Transverse colon (tissue), 4 donors: ENCODE data around the gene DENND1A. TPM values are rescaled to one million over a fixed set of nuclear protein-coding genes. Genes with fewer than 3 reads are reported as not detected.

Experiments
- DNase-seq: peaks from one replicate; pipeline ENCODE4 v3.0.0-alpha.2; 2019
- H3K27ac ChIP-seq, 4 donors: fragments of 200-600 bp; sonication (generic); 2 replicates each; pipeline ENCODE4 v1.5.1; 2016 to 2018; ENCODE audit warnings: inconsistent platforms in 4 of 4
- H3K27me3 ChIP-seq: fragments of 200-600 bp; sonication (generic); 2 replicates; pipeline ENCODE4 v1.5.1; 2017; ENCODE audit warnings: inconsistent platforms
- H3K36me3 ChIP-seq, 4 donors: fragments of 200-600 bp; sonication (generic); 2 replicates each; pipeline ENCODE4 v1.5.1; 2017 to 2019; ENCODE audit warnings: inconsistent platforms in 4 of 4
- H3K4me1 ChIP-seq, 4 donors: fragments of 200-600 bp; sonication (generic); 2 replicates each; pipeline ENCODE4 v1.5.1; 2017 to 2020; ENCODE audit warnings: inconsistent platforms in 4 of 4
- H3K4me3 ChIP-seq, 4 donors: fragments of 200-600 bp; sonication (generic); 1 replicate in 1 of 4; 2 replicates in 3 of 4; pipeline versions ENCODE4 v1.5.1 to v1.6.1; 2017 to 2019; ENCODE audit warnings: inconsistent platforms in 4 of 4
- H3K9me3 ChIP-seq, 2 donors: fragments of 200-600 bp; sonication (generic); 2 replicates each; pipeline ENCODE4 v1.5.1; 2017 to 2019; ENCODE audit warnings: inconsistent platforms in 2 of 2
- EP300 ChIP-seq: sonication (generic); formaldehyde crosslinking; IDR thresholded peaks from one replicate; pipeline ENCODE4 v1.6.1; 2017; ENCODE audit warnings: antibody characterized with exemption, low read depth
- POLR2A ChIP-seq: fragments of 450-650 bp; IDR thresholded peaks from one replicate; pipeline ENCODE4 v1.6.1; 2016; ENCODE audit warnings: antibody characterized with exemption, mild to moderate bottlenecking, moderate library complexity
- POLR2AphosphoS5 ChIP-seq, 3 donors: sonication (generic); formaldehyde crosslinking; IDR thresholded peaks; one replicate each; pipeline ENCODE4 v1.6.1; 2016; ENCODE audit warnings: antibody characterized with exemption in 3 of 3
- WGBS, 2 donors: methylation state at CpG; one replicate each; pipeline ENCODE4 v1.1.5; 2018; ENCODE audit warnings: low coverage in 1 of 2; 5-methylcytosine and 5-hydroxymethylcytosine counted together
- in situ Hi-C, 4 donors: fragments of 200-750 bp; cut with MboI; loops; one replicate each; pipeline versions ENCODE4 v1.15.0 to v1.15.1; 2017; ENCODE audit warnings: low sequenced_read_pairs in 3 of 4, low pct_ligation_motif_present in 1 of 4, low pct_unique_long_range_greater_than_20kb in 1 of 4
- intact Hi-C: fragments of 100-400 bp; cut with DNase I; formaldehyde crosslinking; loops from one replicate; pipeline ENCODE4 v1.15.1; 2023; ENCODE audit warnings: low total_unique reads
- total RNA-seq, 4 donors: library from RNA; depleted of rRNA; stranded (reverse); fragments of >200 nt; gene quantifications; one replicate each; pipeline ENCODE4 v1.1.0, GENCODE V29; 2016
- TF ChIP-seq, protein P1 (sequence below), 5 experiments: fragments of 200-600 bp in 3 of 5; fragments of 450-650 bp in 2 of 5; sonication (generic) in 3 of 5; IDR thresholded peaks; 1 replicate in 2 of 5; 2 replicates in 3 of 5; pipeline ENCODE4 v1.5.1; 2016 to 2017; ENCODE audit warnings: antibody characterized with exemption in 5 of 5, inconsistent platforms in 3 of 5, mild to moderate bottlenecking in 2 of 5, moderate library complexity in 1 of 5

DENND1A gene
- total RNA-seq, 4 donors from 2014 or later: 12.5 to 78.6 (median 40.0) TPM

DNA sequence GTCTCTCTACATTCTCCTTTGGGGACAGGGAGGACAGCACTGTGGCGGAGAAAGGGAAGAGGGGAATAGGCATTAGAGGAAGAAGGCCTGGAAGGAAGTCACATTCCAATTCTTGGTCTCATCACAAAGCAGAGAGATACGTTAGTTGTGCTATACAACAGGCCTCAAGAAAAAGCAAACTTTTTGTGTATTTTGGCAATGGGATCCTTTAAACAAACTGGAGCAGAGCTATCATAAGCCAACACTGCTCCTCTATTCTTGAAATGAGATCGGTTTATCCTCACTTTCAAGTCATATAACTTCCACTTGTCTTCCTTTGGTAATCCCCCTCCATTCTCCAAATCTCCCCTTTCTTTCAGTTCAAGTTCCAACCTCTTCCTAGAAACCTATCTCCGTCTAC lies 6.5 kb downstream of the DENND1A start:
- H3K27ac ChIP-seq: peak overlapping the region; percentile 56 to 76 (median 65)
- intact Hi-C loops: no loop called here
- peaks cover 16 to 52% (median 29%) of the 10 kb centered on the region in 4 donors for H3K4me1 ChIP-seq
- DNase-seq: no peak
- WGBS, 2 donors: 75 to 82% methylated on average over 4 of the region's 4 CpGs
- H3K9me3 ChIP-seq: no peaks in the 10 kb centered on the region
- in situ Hi-C loops: no loop called here
- no peaks in the 10 kb centered on the region for H3K36me3 ChIP-seq
- TF ChIP-seq POLR2A: no peak
- no peak for TF ChIP-seq EP300
- TF ChIP-seq, protein P1, sequence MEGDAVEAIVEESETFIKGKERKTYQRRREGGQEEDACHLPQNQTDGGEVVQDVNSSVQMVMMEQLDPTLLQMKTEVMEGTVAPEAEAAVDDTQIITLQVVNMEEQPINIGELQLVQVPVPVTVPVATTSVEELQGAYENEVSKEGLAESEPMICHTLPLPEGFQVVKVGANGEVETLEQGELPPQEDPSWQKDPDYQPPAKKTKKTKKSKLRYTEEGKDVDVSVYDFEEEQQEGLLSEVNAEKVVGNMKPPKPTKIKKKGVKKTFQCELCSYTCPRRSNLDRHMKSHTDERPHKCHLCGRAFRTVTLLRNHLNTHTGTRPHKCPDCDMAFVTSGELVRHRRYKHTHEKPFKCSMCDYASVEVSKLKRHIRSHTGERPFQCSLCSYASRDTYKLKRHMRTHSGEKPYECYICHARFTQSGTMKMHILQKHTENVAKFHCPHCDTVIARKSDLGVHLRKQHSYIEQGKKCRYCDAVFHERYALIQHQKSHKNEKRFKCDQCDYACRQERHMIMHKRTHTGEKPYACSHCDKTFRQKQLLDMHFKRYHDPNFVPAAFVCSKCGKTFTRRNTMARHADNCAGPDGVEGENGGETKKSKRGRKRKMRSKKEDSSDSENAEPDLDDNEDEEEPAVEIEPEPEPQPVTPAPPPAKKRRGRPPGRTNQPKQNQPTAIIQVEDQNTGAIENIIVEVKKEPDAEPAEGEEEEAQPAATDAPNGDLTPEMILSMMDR (IDR thresholded peaks at IDR 0.05): no peak
- no peak for TF ChIP-seq POLR2AphosphoS5 (IDR thresholded peaks at IDR 0.05)
- no peaks in the 10 kb centered on the region for H3K27me3 ChIP-seq
- H3K4me3 ChIP-seq: no peak overlapping the region

DNA sequence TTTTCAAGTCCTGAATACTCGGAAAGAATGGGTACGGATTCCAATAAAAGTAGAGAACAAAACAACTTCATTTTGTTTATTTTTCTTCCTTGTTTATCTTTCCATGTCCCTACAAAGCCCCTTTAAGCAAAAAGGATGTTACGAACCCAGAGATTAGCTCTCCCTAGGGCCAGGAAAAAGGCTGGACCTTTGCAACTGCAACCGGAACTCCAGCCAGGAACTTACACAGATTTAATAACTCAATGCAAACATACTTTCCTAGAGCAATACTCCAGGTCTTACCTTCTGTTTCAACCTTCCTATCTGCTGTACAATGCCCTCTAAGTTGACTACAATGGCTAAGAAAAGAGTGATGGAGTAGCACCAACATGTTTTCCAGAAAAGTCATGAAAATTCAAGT lies 7.0 kb downstream of the DENND1A start:
- H3K27ac ChIP-seq: peak overlapping the region; percentile 56 to 76 (median 65)
- TF ChIP-seq POLR2AphosphoS5 (IDR thresholded peaks at IDR 0.05): no peak
- TF ChIP-seq POLR2A: no peak
- TF ChIP-seq, protein P1 (IDR thresholded peaks at IDR 0.05): no peak
- no peak for TF ChIP-seq EP300
- 42 to 51% methylated on average over 4 of the region's 4 CpGs for WGBS, 2 donors

DNA sequence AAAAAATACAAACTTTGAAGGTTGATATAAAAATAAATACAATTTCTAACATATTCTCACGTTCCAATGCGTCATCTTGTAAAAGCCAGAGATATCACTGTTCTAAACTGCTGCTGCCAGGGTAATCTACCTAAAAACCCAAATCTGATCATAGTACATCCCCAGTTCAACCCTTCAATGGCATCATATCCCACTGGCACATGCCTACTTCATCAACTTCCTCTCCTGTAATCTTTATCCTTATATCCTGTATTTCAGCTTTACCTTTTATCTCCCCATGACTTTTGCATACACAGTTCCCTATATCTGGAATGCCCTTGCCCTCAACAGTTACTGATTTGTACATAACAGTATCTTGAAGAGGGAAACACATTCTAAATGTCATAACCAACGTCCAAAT lies 7.5 kb downstream of the DENND1A start:
- Histone ChIP-seq H3K4me1 (peaks cover 7 to 43% (median 22%) of the 10 kb centered on the region in 4 donors), H3K36me3 (no peaks in the 10 kb centered on the region), H3K4me3 (no peak overlapping the region), H3K9me3 (no peaks in the 10 kb centered on the region), H3K27me3 (no peaks in the 10 kb centered on the region), H3K27ac (peak overlapping the region; percentile 56 to 76 (median 65))
- no peak for DNase-seq
- no peak for TF ChIP-seq EP300
- TF ChIP-seq POLR2A: no peak
- TF ChIP-seq, protein P1 (IDR thresholded peaks at IDR 0.05): no peak
- no peak for TF ChIP-seq POLR2AphosphoS5 (IDR thresholded peaks at IDR 0.05)
- in situ Hi-C loops: no loop called here
- intact Hi-C loops: no loop called here
- WGBS, 2 donors: 43 to 45% methylated on average over 3 of the region's 3 CpGs

More for the DNA sequence above, 7.0 kb downstream of the DENND1A start:
- in situ Hi-C loops: no loop called here
- H3K27me3 ChIP-seq: no peaks in the 10 kb centered on the region
- H3K4me1 ChIP-seq: peaks cover 12 to 47% (median 25%) of the 10 kb centered on the region in 4 donors
- no peaks in the 10 kb centered on the region for H3K36me3 ChIP-seq
- intact Hi-C loops: no loop called here
- H3K9me3 ChIP-seq: no peaks in the 10 kb centered on the region
- DNase-seq: no peak
- H3K4me3 ChIP-seq: no peak overlapping the region

DNA sequence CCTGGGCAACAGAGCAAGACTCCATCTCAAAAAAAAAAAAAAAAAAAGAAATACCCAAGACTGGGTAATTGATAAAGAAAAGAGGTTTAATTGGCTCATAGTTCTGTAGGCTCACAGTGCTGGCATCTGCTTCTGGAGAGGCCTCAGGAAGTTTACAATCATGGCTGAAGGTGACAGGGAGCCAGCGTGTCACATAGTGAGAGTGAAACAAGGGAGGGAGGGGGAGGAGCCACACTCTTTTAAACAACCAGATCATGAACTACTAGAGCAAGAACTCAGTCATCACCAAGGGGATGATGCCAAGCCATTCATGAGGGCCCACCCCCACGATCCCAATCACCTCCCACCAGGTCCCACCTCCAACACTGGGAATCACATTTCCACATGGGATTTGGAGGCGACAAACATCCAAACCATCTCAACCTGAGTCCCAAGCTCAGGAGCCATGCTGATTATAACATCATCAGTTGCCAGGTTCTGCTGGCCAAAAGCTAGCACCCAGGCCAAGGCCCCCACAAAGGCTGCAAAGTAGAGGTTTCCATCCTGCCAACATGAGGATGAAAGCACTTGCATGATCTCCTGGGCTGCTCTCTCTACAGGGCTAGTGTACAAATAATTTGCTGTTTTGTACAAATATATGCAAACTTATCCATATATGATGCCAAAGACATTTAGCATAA lies 15.3 kb downstream of the DENND1A start:
- Histone ChIP-seq H3K36me3 (no peaks in the 10 kb centered on the region), H3K4me3 (no peak overlapping the region), H3K9me3 (no peaks in the 10 kb centered on the region), H3K27me3 (no peaks in the 10 kb centered on the region), H3K4me1 (peaks cover 0 to 3% (median 0%) of the 10 kb centered on the region in 4 donors), H3K27ac (no peak overlapping the region)
- WGBS, 2 donors: 88 to 100% methylated on average over 2 to 3 of the region's 3 CpGs
- no peak for DNase-seq
- in situ Hi-C loops (no loop called here), intact Hi-C loops (no loop called here)
- TF ChIP-seq EP300 (no peak), POLR2AphosphoS5 (IDR thresholded peaks at IDR 0.05) (no peak), POLR2A (no peak)
- TF ChIP-seq, protein P1 (IDR thresholded peaks at IDR 0.05): no peak
